Transverse colon (tissue), 4 donors: Measurements from ENCODE around the gene CLEC19A.

Experiments
- EP300 ChIP-seq: sonication (generic); formaldehyde crosslinking; IDR thresholded peaks from one replicate; pipeline ENCODE4 v1.6.1; 2017; ENCODE audit warnings: antibody characterized with exemption, low read depth
- POLR2A ChIP-seq: fragments of 450-650 bp; IDR thresholded peaks from one replicate; pipeline ENCODE4 v1.6.1; 2016; ENCODE audit warnings: antibody characterized with exemption, mild to moderate bottlenecking, moderate library complexity
- POLR2AphosphoS5 ChIP-seq, 3 donors: sonication (generic); formaldehyde crosslinking; IDR thresholded peaks; one replicate each; pipeline ENCODE4 v1.6.1; 2016; ENCODE audit warnings: antibody characterized with exemption in 3 of 3
- TF ChIP-seq, protein P1 (sequence below), 5 experiments: fragments of 200-600 bp in 3 of 5; fragments of 450-650 bp in 2 of 5; sonication (generic) in 3 of 5; IDR thresholded peaks; 1 replicate in 2 of 5; 2 replicates in 3 of 5; pipeline ENCODE4 v1.5.1; 2016 to 2017; ENCODE audit warnings: antibody characterized with exemption in 5 of 5, inconsistent platforms in 3 of 5, mild to moderate bottlenecking in 2 of 5, moderate library complexity in 1 of 5

DNA sequence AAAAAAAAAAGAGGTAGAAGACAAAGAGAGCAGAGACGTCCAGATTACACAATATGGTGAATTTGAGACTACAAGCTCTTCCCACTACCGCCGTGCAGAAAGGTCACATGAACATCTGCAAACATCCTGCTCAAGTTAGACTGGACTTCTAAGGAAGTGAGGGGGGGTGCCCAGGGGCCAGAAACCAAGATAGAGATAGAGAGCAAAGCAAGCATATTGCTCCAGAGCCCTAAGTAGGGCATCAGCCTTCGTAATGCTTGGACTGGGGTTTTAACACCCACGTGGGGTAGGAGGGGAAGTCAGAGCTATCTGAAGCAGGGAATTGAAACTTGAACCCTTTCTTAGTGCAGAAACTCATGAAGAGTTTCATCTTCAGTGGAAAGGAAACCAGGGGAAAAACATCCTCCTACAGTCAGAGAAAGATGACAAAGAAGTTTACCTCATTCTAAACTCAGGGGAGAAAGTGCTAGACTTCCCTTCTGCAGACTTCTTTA lies 8.7 kb downstream of the CLEC19A start:
- TF ChIP-seq, protein P1, sequence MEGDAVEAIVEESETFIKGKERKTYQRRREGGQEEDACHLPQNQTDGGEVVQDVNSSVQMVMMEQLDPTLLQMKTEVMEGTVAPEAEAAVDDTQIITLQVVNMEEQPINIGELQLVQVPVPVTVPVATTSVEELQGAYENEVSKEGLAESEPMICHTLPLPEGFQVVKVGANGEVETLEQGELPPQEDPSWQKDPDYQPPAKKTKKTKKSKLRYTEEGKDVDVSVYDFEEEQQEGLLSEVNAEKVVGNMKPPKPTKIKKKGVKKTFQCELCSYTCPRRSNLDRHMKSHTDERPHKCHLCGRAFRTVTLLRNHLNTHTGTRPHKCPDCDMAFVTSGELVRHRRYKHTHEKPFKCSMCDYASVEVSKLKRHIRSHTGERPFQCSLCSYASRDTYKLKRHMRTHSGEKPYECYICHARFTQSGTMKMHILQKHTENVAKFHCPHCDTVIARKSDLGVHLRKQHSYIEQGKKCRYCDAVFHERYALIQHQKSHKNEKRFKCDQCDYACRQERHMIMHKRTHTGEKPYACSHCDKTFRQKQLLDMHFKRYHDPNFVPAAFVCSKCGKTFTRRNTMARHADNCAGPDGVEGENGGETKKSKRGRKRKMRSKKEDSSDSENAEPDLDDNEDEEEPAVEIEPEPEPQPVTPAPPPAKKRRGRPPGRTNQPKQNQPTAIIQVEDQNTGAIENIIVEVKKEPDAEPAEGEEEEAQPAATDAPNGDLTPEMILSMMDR (IDR thresholded peaks at IDR 0.05), result no peak
- TF ChIP-seq POLR2AphosphoS5 (IDR thresholded peaks at IDR 0.05) (no peak), EP300 (no peak), POLR2A (no peak)
